GM18873 (cell line): ENCODE results near the gene GDF2.

Source experiments
- ATAC-seq: cut with Tn5 transposase; IDR thresholded peaks from one replicate; pipeline ENCODE4 v1.9.1; 2021; ENCODE audit warnings: mild to moderate bottlenecking, moderate library complexity, moderate number of reproducible peaks; ENCODE audit not compliant: unreplicated experiment, low FRiP score

The GDF2 gene

GRCh38 chr10:47331491-47331890 lies 9.2 kb downstream of the GDF2 start:
- ATAC-seq, result no peak

GRCh38 chr10:47331954-47332353 lies 9.7 kb downstream of the GDF2 start:
- ATAC-seq, result no peak

- ATAC-seq, result no peak
These were observed 10.1 kb downstream of the GDF2 start for GRCh38 chr10:47332371-47332770.

GRCh38 chr10:47332946-47333345 lies 10.7 kb downstream of the GDF2 start:
- no peak for ATAC-seq

GRCh38 chr10:47333532-47333931 lies 11.3 kb downstream of the GDF2 start:
- ATAC-seq, result no peak

- ATAC-seq, result no peak
These were observed 12.4 kb downstream of the GDF2 start for GRCh38 chr10:47334466-47335295.

GRCh38 chr10:47335906-47336305 lies 13.7 kb downstream of the GDF2 start:
- ATAC-seq, result no peak

- ATAC-seq, result no peak
These were observed 14.3 kb downstream of the GDF2 start for GRCh38 chr10:47336387-47337134.

GRCh38 chr10:47337310-47337709 lies 15.1 kb downstream of the GDF2 start:
- ATAC-seq, result no peak

- ATAC-seq, result no peak
These were observed 17.0 kb downstream of the GDF2 start for GRCh38 chr10:47339186-47339735.

- no peak for ATAC-seq
These were observed 17.7 kb downstream of the GDF2 start for GRCh38 chr10:47339759-47340607.

GRCh38 chr10:47340608-47341170 lies 18.4 kb downstream of the GDF2 start:
- ATAC-seq, result no peak

- no peak for ATAC-seq
These were observed 23.0 kb downstream of the GDF2 start for GRCh38 chr10:47344996-47345870.

- no peak for ATAC-seq
These were observed 24.5 kb downstream of the GDF2 start for GRCh38 chr10:47346581-47347302.

GRCh38 chr10:47347303-47347675 lies 25.0 kb downstream of the GDF2 start:
- ATAC-seq, result no peak

- ATAC-seq, result no peak
These were observed 25.9 kb downstream of the GDF2 start, which contains the start of gene RBP3 for GRCh38 chr10:47348138-47348651. Gene RBP3, plus strand, starts transcription at chr10:47348363. Its CDS starts 122 bp downstream, at chr10:47348485.

- no peak for ATAC-seq
These were observed 26.6 kb downstream of the GDF2 start for GRCh38 chr10:47348661-47349470.

GRCh38 chr10:47349516-47349915 lies 27.3 kb downstream of the GDF2 start:
- ATAC-seq, result no peak
